Pancreas (tissue), 10 donors: ENCODE data around the gene SLC12A7. TPM values are rescaled to one million over a fixed set of nuclear protein-coding genes. Genes with fewer than 3 reads are reported as not detected.
A peak's percentile ranks its signal among the peaks of the same experiment; 100 is the strongest.
"Not testable (repeated sequence)": the region's sequence is repeated elsewhere in the genome, so short reads cannot be mapped to it uniquely, and the experiment has no call there.

Experiments used
- ATAC-seq, 4 donors: fragments of 200-7000 bp; cut with Tn5 transposase; one replicate each; pipeline versions ENCODE4 v1.8.0 to v1.9.1; 2020; ENCODE audit warnings: mild to moderate bottlenecking in 4 of 4, moderate library complexity in 4 of 4
- DNase-seq, 6 donors: peaks; one replicate each; pipeline ENCODE4 v3.0.0-alpha.2; 2020
- FAIRE-seq: peaks from 2 replicates; lab custom pipeline; 2012; peaks lifted over from hg19 to GRCh38; lab: Jason Lieb, UNC
- H3K27ac ChIP-seq, 4 donors: fragments of 200-600 bp; sonication (generic); 1 replicate in 3 of 4; 2 replicates in 1 of 4; pipeline versions ENCODE4 v1.5.0 to v1.8.0; 2020
- H3K27me3 ChIP-seq, 4 donors: fragments of 200-600 bp; one replicate each; pipeline ENCODE4 v1.8.0; 2021
- H3K36me3 ChIP-seq, 3 donors: fragments of 200-600 bp; sonication (generic) in 1 of 3; one replicate each; pipeline versions ENCODE4 v1.5.0 to v1.8.0; 2020 to 2021
- H3K4me1 ChIP-seq, 3 donors: fragments of 200-600 bp; one replicate each; pipeline ENCODE4 v1.8.0; 2021
- H3K4me3 ChIP-seq, 4 donors: fragments of 200-600 bp; sonication (generic) in 2 of 4; one replicate each; pipeline versions ENCODE4 v1.5.0 to v1.8.0; 2020 to 2021
- H3K9me3 ChIP-seq, 4 donors: fragments of 200-600 bp; one replicate each; pipeline ENCODE4 v1.8.0; 2021
- CTCF ChIP-seq, 4 donors: fragments of 200-600 bp; sonication (generic) in 3 of 4; IDR thresholded peaks; one replicate each; pipeline versions ENCODE4 v1.5.0 to v1.8.0; 2021; ENCODE audit warnings: antibody characterized with exemption in 4 of 4
- WGBS, 2 donors: extraction: QIAGEN DNeasy Blood & Tissue Kit; methylation state at CpG; one replicate each; pipeline ENCODE4 v1.1.7; 2013; 5-methylcytosine and 5-hydroxymethylcytosine counted together
- intact Hi-C, 3 donors: fragments of 100-400 bp; cut with DNase I; formaldehyde crosslinking; loops; one replicate each; pipeline versions ENCODE4 v1.11.1 to v1.14.2; 2022
- microRNA-seq, 2 donors: library from miRNA; unstranded; fragments of <30 nt; microRNA quantifications; one replicate each; pipeline versions ENCODE4 to v1.1.0, GENCODE V29; 2019 to 2020
- polyA plus RNA-seq, 2 donors: library from polyadenylated mRNA; stranded (reverse); fragments of 200-250 nt; gene quantifications; one replicate each; pipeline ENCODE4 v1.2.3, GENCODE V29; 2013
- total RNA-seq, 6 donors: library from RNA; stranded (reverse); fragmentation: NEBNext Ultra II Directional in 4 of 6; extraction: Animal tissue kit (Norgen Biotek cat#: 25700) in 4 of 6; gene quantifications; one replicate each; pipeline versions ENCODE4 v1.2.1 to v1.2.4, GENCODE V29; 2021 to 2023
- donor health status: healthy with polysubstance abuse.
- donor health status: DM: no; HTN: no; CAD: no; lungs with moderate emphysema.
- donor health status: DM: no; HTN: no; CAD: no.
- donor health status: control.
- donor health status: control.
- donor health status: Bipolar disorder and iron deficiency.
- donor health status: DM: yes; HTN: yes; CAD: no.
- donor health status: DM: no; HTN: no; CAD: no.
- donor health status: DM: no; HTN: no; CAD: no.
- donor health status: DM: yes; HTN: yes; CAD: no.

Gene SLC12A7
- total and polyA plus RNA-seq, 8 donors, result 17.4 to 56.5 (median 35.8) TPM

DNA sequence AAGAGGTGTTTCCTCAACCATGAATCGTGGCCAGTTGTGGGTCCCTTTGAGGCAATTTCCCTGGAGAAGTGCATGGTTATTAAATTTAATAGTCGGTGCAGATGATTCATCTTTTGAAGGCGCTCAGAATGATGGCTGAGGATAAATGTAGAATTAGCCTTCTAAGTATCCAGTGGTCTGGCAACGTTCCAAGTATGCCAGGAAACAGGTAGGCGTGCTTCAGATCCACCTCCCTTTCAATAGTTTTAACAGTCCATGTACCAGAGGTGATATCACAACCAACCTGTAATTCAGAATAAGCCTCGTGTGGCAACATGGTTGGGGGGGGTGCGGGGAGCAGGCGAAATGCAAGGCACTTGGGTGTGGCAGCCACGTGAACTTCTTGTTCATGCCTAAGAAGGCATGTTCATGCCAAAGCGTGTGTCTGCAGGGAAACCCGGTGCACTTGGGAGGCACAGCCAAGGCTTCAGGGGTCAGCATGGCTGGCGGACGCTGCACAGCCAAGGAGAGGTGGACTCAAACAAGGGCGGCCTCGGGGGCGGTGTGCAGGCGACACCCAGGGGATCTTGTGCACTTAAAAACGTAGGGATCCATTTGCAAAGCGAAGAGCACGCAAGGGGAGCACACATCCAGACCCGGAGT, 108.4 kb downstream of the SLC12A7 start:
- 63 to 66% methylated on average over 21 of the region's 21 CpGs for WGBS, 2 donors
- peak in 1 of 4 donors; percentile 2 for ATAC-seq
- no peaks in the 10 kb centered on the region for H3K4me1 ChIP-seq
- TF ChIP-seq CTCF (IDR thresholded peaks at IDR 0.05), result no peak
- H3K27me3 ChIP-seq, result no peaks in the 10 kb centered on the region
- H3K9me3 ChIP-seq, result no peaks in the 10 kb centered on the region
- FAIRE-seq, result no peak
- intact Hi-C loops, result loop anchor here in 1 of 3 donors (10.0 kb wide), 1 partner anchor 141 kb away; no protein-coding TSS in a partner anchor
- H3K27ac ChIP-seq, result no peak overlapping the region
- H3K4me3 ChIP-seq, result no peak overlapping the region
- peak; percentile 1 to 70 (median 28) for DNase-seq
- no peaks in the 10 kb centered on the region for H3K36me3 ChIP-seq

DNA sequence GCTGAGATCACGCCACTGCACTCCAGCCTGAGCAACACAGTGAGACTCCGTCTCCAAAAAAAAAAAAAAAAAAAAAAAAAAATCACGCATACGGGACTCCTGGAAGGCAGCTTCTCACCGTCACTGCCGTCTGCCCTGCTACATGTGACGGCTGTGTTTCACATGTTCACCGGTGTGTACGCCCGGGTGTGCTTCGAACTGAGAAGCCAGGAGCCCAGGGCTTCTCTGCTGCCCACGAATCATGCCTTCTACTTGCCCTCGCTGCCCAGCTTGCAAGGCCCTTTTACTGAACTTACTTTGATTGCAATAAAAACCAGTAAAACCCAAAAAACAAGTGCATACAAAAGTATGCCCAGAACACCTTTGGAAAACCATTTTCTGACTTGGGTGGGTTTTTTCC, 109.0 kb downstream of the SLC12A7 start:
- H3K4me1 ChIP-seq, result no peaks in the 10 kb centered on the region
- WGBS, 2 donors, result 80 to 88% methylated on average over 13 of the region's 13 CpGs
- no peaks in the 10 kb centered on the region for H3K36me3 ChIP-seq
- no peak for TF ChIP-seq CTCF (IDR thresholded peaks at IDR 0.05)
- FAIRE-seq, result no peak
- H3K4me3 ChIP-seq, result no peak overlapping the region
- intact Hi-C loops, result loop anchor here in 1 of 3 donors (10.0 kb wide), 1 partner anchor 142 kb away; no protein-coding TSS in a partner anchor
- DNase-seq, result peak in 3 of 6 donors; percentile 5 to 14 (median 11)
- H3K27me3 ChIP-seq, result no peaks in the 10 kb centered on the region
- no peaks in the 10 kb centered on the region for H3K9me3 ChIP-seq
- ATAC-seq, result no peak
- H3K27ac ChIP-seq, result no peak overlapping the region

GRCh38 chr5:1002271-1002546, 109.7 kb downstream of the SLC12A7 start:
- no peaks in the 10 kb centered on the region for H3K9me3 ChIP-seq
- intact Hi-C loops, result loop anchor here in 1 of 3 donors (10.0 kb wide), 1 partner anchor 143 kb away; no protein-coding TSS in a partner anchor
- no peaks in the 10 kb centered on the region for H3K4me1 ChIP-seq
- TF ChIP-seq CTCF (IDR thresholded peaks at IDR 0.05), result no peak
- H3K27ac ChIP-seq, result no peak overlapping the region
- FAIRE-seq, result no peak
- WGBS, 2 donors, result 80 to 85% methylated on average over 4 of the region's 4 CpGs
- peak in 1 of 6 donors; percentile 4 for DNase-seq
- H3K4me3 ChIP-seq, result no peak overlapping the region
- no peaks in the 10 kb centered on the region for H3K27me3 ChIP-seq
- no peaks in the 10 kb centered on the region for H3K36me3 ChIP-seq
- no peak for ATAC-seq

- intact Hi-C loops, result loop anchor here in 1 of 3 donors (10.0 kb wide), 1 partner anchor 143 kb away; no protein-coding TSS in a partner anchor
- FAIRE-seq (no peak), DNase-seq (peak in 4 of 6 donors; percentile 2 to 11 (median 8)), ATAC-seq (no peak)
- H3K4me3 ChIP-seq, result no peak overlapping the region
- H3K4me1 ChIP-seq, result no peaks in the 10 kb centered on the region
- H3K27ac ChIP-seq, result no peak overlapping the region
- H3K9me3 ChIP-seq, result no peaks in the 10 kb centered on the region
- no peaks in the 10 kb centered on the region for H3K36me3 ChIP-seq
- no peak for TF ChIP-seq CTCF (IDR thresholded peaks at IDR 0.05)
- WGBS, 2 donors, result 83 to 87% methylated on average over 19 of the region's 19 CpGs
- no peaks in the 10 kb centered on the region for H3K27me3 ChIP-seq
Measured at GRCh38 chr5:1001406-1002270, 110.2 kb downstream of the SLC12A7 start.

DNA sequence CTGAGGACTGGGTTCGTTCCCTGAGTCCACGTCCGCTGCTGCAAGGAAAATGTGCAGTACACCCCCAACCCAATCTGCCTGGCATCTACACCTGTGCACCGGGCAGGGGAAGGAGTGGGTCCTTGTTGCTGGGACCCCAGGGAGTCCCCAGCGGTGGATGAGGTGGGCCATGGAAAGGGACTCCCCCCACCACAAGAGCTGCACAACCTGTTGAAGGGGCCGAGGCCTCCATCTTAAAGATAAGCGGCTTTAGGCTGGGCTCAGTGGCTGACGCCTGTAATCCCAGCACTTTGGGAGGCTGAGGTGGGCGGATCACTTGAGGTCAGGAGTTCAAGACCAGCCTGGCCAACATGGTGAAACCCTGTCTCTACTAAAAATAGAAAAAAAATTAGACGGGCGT, 111.0 kb downstream of the SLC12A7 start:
- peak in 1 of 6 donors; percentile 3 for DNase-seq
- WGBS, 2 donors, result 79 to 85% methylated on average over 11 of the region's 11 CpGs
- not testable (repeated sequence) for H3K27me3 ChIP-seq, H3K4me1 ChIP-seq, H3K4me3 ChIP-seq, FAIRE-seq, ATAC-seq, H3K36me3 ChIP-seq, H3K27ac ChIP-seq, H3K9me3 ChIP-seq
- intact Hi-C loops, result loop anchor here in 1 of 3 donors (10.0 kb wide), 1 partner anchor 144 kb away; no protein-coding TSS in a partner anchor

Small RNAs within 50 kb of the gene (microRNA-seq; reads per million reads assigned to microRNA genes)
- gene MIR4635, result 0 reads per million in 2 donors

Other genes with a start within 250 kb of the SLC12A7 start
- 10 to 100 TPM; 11.3 to 21.7 (median 16.8) TPM for gene BRD9, start 219.3 kb downstream of the SLC12A7 start, total RNA-seq
- gene BRD9, start 219.3 kb downstream of the SLC12A7 start, polyA plus RNA-seq, result 10 to 100 TPM; 29.1 to 38.5 TPM
- gene TRIP13, start 219.2 kb downstream of the SLC12A7 start, total RNA-seq, result 1 to 10 TPM in 1 of 6 donors, under 1 TPM in 4, not detected in 1; 0.31 to 1.2 (median 0.81) TPM
- under 1 TPM; 0.38 to 0.45 TPM for gene TRIP13, start 219.2 kb downstream of the SLC12A7 start, polyA plus RNA-seq
- 1 to 10 TPM; 1.8 to 8.8 (median 3.3) TPM for gene NKD2, start 103.3 kb downstream of the SLC12A7 start, total RNA-seq
- 10 to 100 TPM; 13.1 to 18.6 TPM for gene NKD2, start 103.3 kb downstream of the SLC12A7 start, polyA plus RNA-seq
- under 1 TPM; 0.08 to 0.37 (median 0.23) TPM for gene SLC6A19, start 89.5 kb upstream of the SLC12A7 start, total RNA-seq
- 1 to 10 TPM; 1.1 to 3.9 TPM for gene SLC6A19, start 89.5 kb upstream of the SLC12A7 start, polyA plus RNA-seq
- not detected for gene SLC6A18, start 113.3 kb upstream of the SLC12A7 start, total RNA-seq
- under 1 TPM in 1 of 2 donors, not detected in 1; 0.14 TPM for gene SLC6A18, start 113.3 kb upstream of the SLC12A7 start, polyA plus RNA-seq
- under 1 TPM in 3 of 6 donors, not detected in 3; 0.06 to 0.28 (median 0.25) TPM for gene TERT, start 183.0 kb upstream of the SLC12A7 start, total RNA-seq
- gene TERT, start 183.0 kb upstream of the SLC12A7 start, polyA plus RNA-seq, result not detected
- 10 to 100 TPM; 40.4 to 63.0 (median 53.2) TPM for gene CLPTM1L, start 233.0 kb upstream of the SLC12A7 start, total RNA-seq
- gene CLPTM1L, start 233.0 kb upstream of the SLC12A7 start, polyA plus RNA-seq, result 10 to 100 TPM; 39.5 to 60.0 TPM